Karpas-422 (cell line): ENCODE data around the gene ZNF212. TPM values are rescaled to one million over a fixed set of nuclear protein-coding genes. Genes with fewer than 3 reads are reported as not detected.

Experiments used
- DNase-seq: peaks from one replicate; pipeline ENCODE4 v3.0.0-alpha.2; 2015
- H2AFZ ChIP-seq: fragments of 200-600 bp; sonication (generic); 2 replicates; pipeline ENCODE4 v1.6.1; 2014; ENCODE audit warnings: antibody characterized with exemption, low read length, mixed read lengths
- H3K27ac ChIP-seq: fragments of 200-600 bp; sonication (generic); 2 replicates; pipeline ENCODE4 v1.5.1; 2014; ENCODE audit warnings: mild to moderate bottlenecking, low read length, moderate library complexity
- H3K27me3 ChIP-seq: fragments of 200-600 bp; sonication (generic); 2 replicates; pipeline ENCODE4 v1.6.1; 2014; ENCODE audit warnings: low read length, mixed read lengths
- H3K36me3 ChIP-seq: fragments of 200-600 bp; sonication (generic); 2 replicates; pipeline ENCODE4 v1.6.1; 2014; ENCODE audit warnings: low read length, mixed read lengths; ENCODE audit not compliant: insufficient read depth
- H3K4me1 ChIP-seq: fragments of 200-600 bp; sonication (generic); 2 replicates; pipeline ENCODE4 v1.6.1; 2014; ENCODE audit warnings: mild to moderate bottlenecking, low read length, mixed read lengths
- H3K4me2 ChIP-seq: fragments of 200-600 bp; sonication (generic); 2 replicates; pipeline ENCODE4 v1.6.1; 2014; ENCODE audit warnings: low read length, low read depth, mild to moderate bottlenecking; ENCODE audit not compliant: poor library complexity, severe bottlenecking
- H3K4me3 ChIP-seq: fragments of 200-600 bp; sonication (generic); 2 replicates; pipeline ENCODE4 v1.5.1; 2014; ENCODE audit warnings: mild to moderate bottlenecking, antibody characterized with exemption, low read length, mixed read lengths
- H3K79me2 ChIP-seq: fragments of 200-600 bp; sonication (generic); 2 replicates; pipeline ENCODE4 v1.6.1; 2014; ENCODE audit warnings: mild to moderate bottlenecking, low read length, mixed read lengths
- H3K9ac ChIP-seq: fragments of 200-600 bp; sonication (generic); 2 replicates; pipeline ENCODE4 v1.6.0; 2014; ENCODE audit warnings: low read length
- H3K9me2 ChIP-seq: fragments of 200-600 bp; sonication (generic), shearing (Covaris generic); replicated peaks from 2 replicates; pipeline ENCODE4 v1.6.0; 2014; ENCODE audit warnings: mild to moderate bottlenecking, low read length, moderate library complexity; ENCODE audit not compliant: insufficient read depth
- H3K9me3 ChIP-seq: fragments of 300-700, 200-600 bp; sonication (generic); 2 replicates; pipeline ENCODE4 v1.6.1; 2014; ENCODE audit warnings: low read length, mixed read lengths
- H4K20me1 ChIP-seq: fragments of 200-600 bp; sonication (generic); 2 replicates; pipeline ENCODE4 v1.6.1; 2014; ENCODE audit warnings: mild to moderate bottlenecking, antibody characterized with exemption, low read length, low read depth; ENCODE audit not compliant: insufficient read depth
- total RNA-seq: library from RNA; depleted of rRNA; stranded (reverse); fragments of >200 nt; shearing (Covaris generic); gene quantifications from 2 replicates; pipeline ENCODE4 v1.2.3, GENCODE V29; 2014; ENCODE audit warnings: low replicate concordance

ZNF212 gene
- total RNA-seq, 1 experiment from 2014 or later = 3.5 TPM

DNA sequence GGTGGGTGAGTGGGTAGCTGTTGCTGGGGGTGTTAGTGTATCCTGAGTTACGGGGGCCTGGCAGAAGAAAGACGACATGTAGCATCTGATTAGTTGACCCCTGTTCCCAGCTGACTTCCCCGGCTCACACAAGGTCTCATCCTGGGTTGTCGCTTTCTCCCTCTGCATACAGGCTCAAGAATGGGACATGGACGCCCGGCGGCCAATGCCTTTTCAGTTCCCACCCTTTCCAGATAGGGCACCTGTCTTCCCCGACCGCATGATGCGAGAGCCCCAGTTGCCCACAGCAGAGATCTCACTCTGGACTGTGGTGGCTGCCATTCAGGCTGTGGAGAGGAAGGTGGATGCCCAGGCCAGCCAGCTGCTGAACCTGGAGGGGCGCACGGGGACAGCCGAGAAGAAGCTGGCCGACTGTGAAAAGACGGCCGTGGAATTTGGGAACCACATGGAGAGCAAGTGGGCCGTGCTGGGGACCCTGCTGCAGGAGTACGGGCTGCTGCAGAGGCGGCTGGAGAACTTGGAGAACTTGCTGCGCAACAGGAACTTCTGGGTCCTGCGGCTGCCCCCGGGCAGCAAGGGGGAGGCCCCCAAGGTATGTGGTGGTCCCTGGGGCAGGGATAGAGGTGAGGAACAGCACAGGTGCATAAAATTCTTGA is 41.2 kb upstream of the ZNF212 start:
- H3K27ac ChIP-seq = no peak overlapping the region
- H2AFZ ChIP-seq = no peak overlapping the region
- no peaks in the 10 kb centered on the region for H3K9me2 ChIP-seq
- H3K9ac ChIP-seq = no peak overlapping the region
- no peak overlapping the region for H3K4me3 ChIP-seq
- no peaks in the 10 kb centered on the region for H3K9me3 ChIP-seq
- H3K4me1 ChIP-seq = peaks cover 14% of the 10 kb centered on the region
- peaks cover 64% of the 10 kb centered on the region for H3K79me2 ChIP-seq
- H3K36me3 ChIP-seq = peaks cover 40% of the 10 kb centered on the region
- no peaks in the 10 kb centered on the region for H4K20me1 ChIP-seq
- H3K4me2 ChIP-seq = no peak overlapping the region
- DNase-seq = no peak
- no peaks in the 10 kb centered on the region for H3K27me3 ChIP-seq

- DNase-seq = no peak
- H3K4me3 ChIP-seq = no peak overlapping the region
- no peak overlapping the region for H3K9ac ChIP-seq
- no peak overlapping the region for H3K4me2 ChIP-seq
- no peaks in the 10 kb centered on the region for H3K27me3 ChIP-seq
- no peak overlapping the region for H3K27ac ChIP-seq
- peaks cover 75% of the 10 kb centered on the region for H3K79me2 ChIP-seq
- peaks cover 14% of the 10 kb centered on the region for H3K4me1 ChIP-seq
- H3K9me3 ChIP-seq = no peaks in the 10 kb centered on the region
- H2AFZ ChIP-seq = no peak overlapping the region
- no peaks in the 10 kb centered on the region for H3K9me2 ChIP-seq
- no peaks in the 10 kb centered on the region for H4K20me1 ChIP-seq
- peaks cover 50% of the 10 kb centered on the region for H3K36me3 ChIP-seq
These were observed 40.0 kb upstream of the ZNF212 start for GRCh38 chr7:149199234-149199995.

DNA sequence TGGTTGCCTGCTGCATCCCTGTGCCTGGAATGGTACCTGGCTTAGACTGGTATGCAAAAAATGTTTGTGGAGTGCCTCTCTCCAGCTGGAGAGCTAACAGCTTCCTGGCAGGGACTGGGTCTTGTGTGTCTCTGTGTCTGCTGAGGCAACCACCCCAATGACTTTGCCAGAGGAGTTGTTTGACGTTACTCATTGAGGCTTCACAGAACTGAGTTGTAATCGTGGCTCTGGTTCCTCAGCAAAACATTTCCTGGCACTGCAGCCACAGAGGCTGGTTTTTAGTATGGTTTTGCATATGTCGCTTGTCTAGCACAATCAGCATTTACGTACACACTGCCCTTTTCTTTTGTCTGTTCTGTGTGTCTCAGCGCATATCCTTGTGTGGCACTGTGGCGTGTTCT is 36.6 kb upstream of the ZNF212 start:
- Histone ChIP-seq H4K20me1 (no peaks in the 10 kb centered on the region), H3K27ac (no peak overlapping the region), H3K27me3 (no peaks in the 10 kb centered on the region), H3K4me2 (no peak overlapping the region), H3K4me3 (no peak overlapping the region), H3K9ac (no peak overlapping the region), H3K9me2 (no peaks in the 10 kb centered on the region), H2AFZ (no peak overlapping the region), H3K36me3 (peaks cover 56% of the 10 kb centered on the region), H3K4me1 (no peaks in the 10 kb centered on the region), H3K79me2 (peaks cover 55% of the 10 kb centered on the region), H3K9me3 (no peaks in the 10 kb centered on the region)
- DNase-seq = no peak

GRCh38 chr7:149205690-149206381 is 33.6 kb upstream of the ZNF212 start:
- Histone ChIP-seq H3K27ac (no peak overlapping the region), H2AFZ (no peak overlapping the region), H3K9me3 (no peaks in the 10 kb centered on the region), H3K36me3 (peaks cover 40% of the 10 kb centered on the region; the same call in 1 of the 2 replicates), H4K20me1 (no peaks in the 10 kb centered on the region), H3K79me2 (peaks cover 30% of the 10 kb centered on the region), H3K9ac (no peak overlapping the region), H3K4me2 (no peak overlapping the region), H3K27me3 (no peaks in the 10 kb centered on the region), H3K9me2 (no peaks in the 10 kb centered on the region), H3K4me1 (no peaks in the 10 kb centered on the region), H3K4me3 (no peak overlapping the region)
- DNase-seq = no peak

- no peak for DNase-seq
- Histone ChIP-seq H3K9ac (no peak overlapping the region), H3K4me1 (no peaks in the 10 kb centered on the region), H4K20me1 (no peaks in the 10 kb centered on the region), H3K36me3 (peaks cover 39% of the 10 kb centered on the region; the same call in 1 of the 2 replicates), H3K9me2 (no peaks in the 10 kb centered on the region), H3K4me2 (no peak overlapping the region), H2AFZ (no peak overlapping the region), H3K27ac (no peak overlapping the region), H3K9me3 (no peaks in the 10 kb centered on the region), H3K79me2 (peaks cover 20% of the 10 kb centered on the region), H3K4me3 (no peak overlapping the region), H3K27me3 (no peaks in the 10 kb centered on the region)
These were observed 32.0 kb upstream of the ZNF212 start for GRCh38 chr7:149207324-149208035.

DNA sequence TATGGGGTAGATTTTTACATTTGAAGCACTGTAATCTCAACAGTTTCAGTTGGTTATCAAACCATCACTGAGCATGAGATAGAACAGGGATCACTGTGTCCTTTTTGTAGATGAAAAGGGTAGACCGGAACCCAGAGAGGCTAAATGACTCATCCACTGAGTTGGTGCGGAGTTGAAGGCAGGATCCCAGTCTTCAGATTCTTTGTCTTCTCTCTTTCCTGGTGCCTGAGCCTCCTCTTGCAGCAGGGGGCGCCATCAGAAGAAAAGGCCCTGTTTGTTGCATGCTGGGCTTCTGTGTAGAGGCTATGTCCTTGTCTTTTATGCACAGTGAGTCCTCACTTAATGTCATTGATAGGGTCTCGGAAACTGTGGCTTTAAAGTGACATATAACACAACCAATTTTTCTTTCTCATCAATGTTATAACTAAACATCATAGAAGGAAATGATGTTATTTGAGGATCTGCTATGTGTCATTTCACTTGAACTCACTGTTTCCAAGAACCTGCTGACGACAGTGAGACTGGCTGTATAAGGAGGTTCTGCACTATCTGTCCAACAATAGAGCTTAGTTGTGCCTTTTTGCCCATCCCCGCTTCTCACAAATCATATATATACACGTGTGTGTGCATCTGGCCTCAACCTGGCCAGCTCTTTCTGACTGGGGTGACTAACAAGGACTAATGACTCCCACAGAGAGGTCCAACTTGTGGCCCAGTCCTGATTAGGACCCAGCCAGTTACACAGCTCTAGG is 29.8 kb upstream of the ZNF212 start:
- peaks cover 40% of the 10 kb centered on the region for H3K36me3 ChIP-seq
- no peaks in the 10 kb centered on the region for H3K9me3 ChIP-seq
- H4K20me1 ChIP-seq = no peaks in the 10 kb centered on the region
- no peak overlapping the region for H3K4me2 ChIP-seq
- no peaks in the 10 kb centered on the region for H3K27me3 ChIP-seq
- DNase-seq = peak; percentile 86
- no peak overlapping the region for H2AFZ ChIP-seq
- no peak overlapping the region for H3K27ac ChIP-seq
- no peaks in the 10 kb centered on the region for H3K4me1 ChIP-seq
- no peak overlapping the region for H3K4me3 ChIP-seq
- H3K79me2 ChIP-seq = no peaks in the 10 kb centered on the region; the same call in 1 of the 2 replicates
- no peaks in the 10 kb centered on the region for H3K9me2 ChIP-seq
- no peak overlapping the region for H3K9ac ChIP-seq

DNA sequence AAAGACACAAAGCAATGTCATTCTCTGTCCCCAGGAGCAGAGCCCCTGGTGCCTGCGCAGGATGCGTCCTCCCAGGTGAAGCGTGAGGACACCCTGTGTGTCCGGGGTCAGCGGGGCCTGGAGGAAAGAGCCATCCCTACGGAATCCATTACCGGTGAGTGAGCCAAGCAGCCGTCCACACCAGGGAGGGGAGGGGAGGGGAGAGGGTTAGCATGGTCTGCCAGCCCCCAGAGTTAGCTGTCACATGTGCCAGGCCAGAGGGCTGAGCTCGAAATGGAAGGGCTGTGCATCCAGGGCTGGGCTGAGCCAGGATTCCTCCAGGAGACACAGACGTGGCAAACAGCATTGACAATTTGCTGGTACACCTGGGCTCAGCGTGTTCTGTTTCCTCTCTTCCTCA is 28.9 kb upstream of the ZNF212 start:
- H3K4me3 ChIP-seq = no peak overlapping the region
- H3K4me1 ChIP-seq = no peaks in the 10 kb centered on the region
- H3K9me3 ChIP-seq = no peaks in the 10 kb centered on the region
- no peak overlapping the region for H3K4me2 ChIP-seq
- DNase-seq = no peak
- H4K20me1 ChIP-seq = no peaks in the 10 kb centered on the region
- no peak overlapping the region for H2AFZ ChIP-seq
- H3K9ac ChIP-seq = no peak overlapping the region
- H3K79me2 ChIP-seq = no peaks in the 10 kb centered on the region; the same call in 1 of the 2 replicates
- peaks cover 42% of the 10 kb centered on the region for H3K36me3 ChIP-seq
- no peak overlapping the region for H3K27ac ChIP-seq
- no peaks in the 10 kb centered on the region for H3K9me2 ChIP-seq
- no peaks in the 10 kb centered on the region for H3K27me3 ChIP-seq
